GM12872 (cell line): Measurements from ENCODE around the gene PNLDC1.

ENCODE experiments used
- TF ChIP-seq, protein P1 (sequence below): IDR thresholded peaks from 3 replicates; pipeline ENCODE4 v1.5.1; 2011; ENCODE audit warnings: low read depth, mild to moderate bottlenecking, low read length, moderate library complexity; ENCODE audit not compliant: insufficient read depth

The PNLDC1 gene, protein sequence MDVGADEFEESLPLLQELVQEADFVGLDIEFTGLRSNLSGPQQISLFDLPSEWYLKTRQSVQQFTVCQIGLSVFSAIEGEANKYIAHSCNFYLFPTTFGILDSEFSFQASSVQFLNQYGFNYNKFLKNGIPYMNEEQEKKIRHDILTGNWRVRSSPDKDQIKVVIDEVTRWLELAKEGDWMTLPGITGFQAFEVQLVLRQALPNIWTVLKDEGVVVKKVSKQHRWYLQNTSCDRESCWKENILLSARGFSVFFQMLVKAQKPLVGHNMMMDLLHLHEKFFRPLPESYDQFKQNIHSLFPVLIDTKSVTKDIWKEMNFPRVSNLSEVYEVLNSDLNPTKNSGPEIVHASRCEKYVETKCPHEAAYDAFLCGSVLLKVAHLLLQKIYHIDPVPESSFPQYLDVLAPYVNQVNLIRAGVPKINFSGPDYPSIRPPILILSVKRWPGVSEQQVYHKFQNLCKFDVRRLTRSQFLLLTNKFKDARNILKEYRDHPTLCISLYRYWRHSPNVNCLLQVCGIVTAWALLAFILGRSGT

DNA sequence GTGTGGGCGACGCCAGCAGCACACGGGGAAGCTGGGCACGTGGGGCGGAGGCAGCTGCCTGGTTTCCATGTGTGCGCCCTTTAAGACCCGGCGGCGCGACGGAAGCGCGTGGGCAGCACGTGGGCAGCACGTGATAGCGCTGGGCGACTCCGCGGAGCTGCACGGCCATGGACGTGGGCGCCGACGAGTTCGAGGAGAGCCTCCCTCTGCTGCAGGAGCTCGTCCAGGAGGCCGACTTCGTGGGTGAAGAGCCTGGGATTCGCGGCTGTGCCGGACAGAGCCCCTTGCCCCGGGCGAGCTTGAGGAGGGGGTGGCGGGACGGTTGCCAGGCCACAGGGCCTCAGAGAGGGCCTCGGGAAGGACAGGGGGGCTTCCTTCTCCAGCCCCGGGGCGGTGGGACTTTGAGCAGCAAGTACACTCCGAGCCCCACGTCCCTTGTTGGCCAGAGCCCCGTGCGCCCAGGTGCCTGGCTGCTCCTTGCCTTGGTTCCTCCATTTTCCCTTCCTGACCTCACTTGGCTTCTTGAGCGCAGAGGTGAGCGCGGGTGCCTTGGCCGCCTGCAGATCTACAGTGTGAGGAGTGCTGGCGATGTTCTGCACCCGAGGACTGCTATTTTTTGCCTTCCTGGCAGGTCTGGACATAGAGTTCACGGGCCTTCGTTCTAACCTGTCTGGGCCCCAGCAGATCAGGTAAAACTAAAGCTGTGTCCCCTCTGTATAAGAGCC lies at the start of gene PNLDC1:
TSS of gene PNLDC1 (plus strand) at position 136 of the 725 bp plus-strand sequence. CDS start at position 168, 32 bp downstream.
- TF ChIP-seq, protein P1, sequence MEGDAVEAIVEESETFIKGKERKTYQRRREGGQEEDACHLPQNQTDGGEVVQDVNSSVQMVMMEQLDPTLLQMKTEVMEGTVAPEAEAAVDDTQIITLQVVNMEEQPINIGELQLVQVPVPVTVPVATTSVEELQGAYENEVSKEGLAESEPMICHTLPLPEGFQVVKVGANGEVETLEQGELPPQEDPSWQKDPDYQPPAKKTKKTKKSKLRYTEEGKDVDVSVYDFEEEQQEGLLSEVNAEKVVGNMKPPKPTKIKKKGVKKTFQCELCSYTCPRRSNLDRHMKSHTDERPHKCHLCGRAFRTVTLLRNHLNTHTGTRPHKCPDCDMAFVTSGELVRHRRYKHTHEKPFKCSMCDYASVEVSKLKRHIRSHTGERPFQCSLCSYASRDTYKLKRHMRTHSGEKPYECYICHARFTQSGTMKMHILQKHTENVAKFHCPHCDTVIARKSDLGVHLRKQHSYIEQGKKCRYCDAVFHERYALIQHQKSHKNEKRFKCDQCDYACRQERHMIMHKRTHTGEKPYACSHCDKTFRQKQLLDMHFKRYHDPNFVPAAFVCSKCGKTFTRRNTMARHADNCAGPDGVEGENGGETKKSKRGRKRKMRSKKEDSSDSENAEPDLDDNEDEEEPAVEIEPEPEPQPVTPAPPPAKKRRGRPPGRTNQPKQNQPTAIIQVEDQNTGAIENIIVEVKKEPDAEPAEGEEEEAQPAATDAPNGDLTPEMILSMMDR, result no peak

DNA sequence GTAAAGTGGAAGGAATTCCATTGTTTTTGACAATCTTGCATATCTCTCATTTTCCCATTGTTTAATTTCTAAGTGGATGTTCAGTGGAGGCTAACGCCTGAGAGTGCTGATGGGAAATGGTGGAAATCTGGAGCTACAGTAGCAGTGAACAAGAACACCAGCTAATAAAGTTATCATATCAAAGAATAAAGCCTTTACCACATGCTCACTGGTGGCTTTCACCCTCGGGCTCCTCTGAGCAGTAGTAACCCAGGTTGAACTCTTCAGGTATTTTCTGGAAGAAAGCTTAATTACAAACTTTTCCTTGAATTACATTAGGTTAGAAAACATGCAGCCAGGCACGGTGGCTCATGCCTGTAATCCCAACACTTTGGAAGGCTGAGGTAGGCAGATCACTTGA lies 48.6 kb upstream of the PNLDC1 start:
- TF ChIP-seq, protein P1, result no peak

DNA sequence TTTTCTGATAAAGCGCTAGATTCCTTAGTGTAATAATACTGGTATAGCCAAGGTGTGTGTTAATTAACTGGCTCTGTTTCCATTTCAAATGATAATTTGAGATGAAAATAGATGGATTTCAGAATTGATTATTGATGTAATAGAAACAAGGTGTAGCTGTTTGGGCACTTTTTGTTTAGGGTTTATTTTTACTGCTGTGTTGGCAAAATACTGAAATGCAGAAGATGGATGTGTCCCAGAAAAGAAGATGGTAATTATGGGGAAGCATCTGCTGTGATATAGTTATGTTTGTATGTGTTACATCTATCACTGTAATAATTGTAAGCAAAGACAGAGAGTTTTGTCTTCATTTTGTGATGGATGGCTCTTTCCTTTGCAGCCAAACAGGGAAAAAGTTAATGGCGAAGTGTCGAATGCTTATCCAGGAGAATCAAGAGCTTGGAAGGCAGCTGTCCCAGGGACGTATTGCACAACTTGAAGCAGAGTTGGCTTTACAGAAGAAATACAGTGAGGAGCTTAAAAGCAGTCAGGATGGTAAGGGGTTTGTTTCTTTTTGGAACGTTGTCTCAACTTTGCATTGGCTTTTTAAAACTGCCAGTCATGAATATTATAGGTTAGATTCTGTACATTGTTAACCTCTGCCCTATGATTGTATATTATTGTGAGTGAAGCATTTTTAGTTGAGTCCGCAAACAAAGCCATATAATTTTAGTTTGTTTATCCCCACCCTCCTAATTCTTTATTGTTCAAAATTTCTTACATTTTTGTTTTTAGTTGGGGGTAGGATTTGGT lies 46.8 kb upstream of the PNLDC1 start:
- TF ChIP-seq, protein P1, result no peak

DNA sequence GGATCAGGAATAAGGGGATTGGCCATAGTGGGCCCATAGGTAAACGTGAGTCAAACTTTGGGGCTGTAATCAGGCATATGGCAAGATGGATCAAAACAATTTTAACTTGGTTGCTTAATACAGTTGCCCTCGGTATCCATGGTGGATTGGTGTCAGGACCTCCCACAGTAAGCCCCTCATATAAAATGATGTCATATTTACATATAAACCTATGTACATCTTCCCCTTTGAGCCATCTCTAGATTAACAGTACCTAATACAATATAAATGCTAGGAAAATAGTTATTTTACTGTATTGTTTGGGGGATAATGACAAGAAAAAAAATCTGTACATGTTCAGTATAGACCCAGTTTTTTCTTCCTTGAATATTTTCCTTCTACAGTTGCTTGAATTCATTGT lies 45.7 kb upstream of the PNLDC1 start:
- TF ChIP-seq, protein P1, result no peak

DNA sequence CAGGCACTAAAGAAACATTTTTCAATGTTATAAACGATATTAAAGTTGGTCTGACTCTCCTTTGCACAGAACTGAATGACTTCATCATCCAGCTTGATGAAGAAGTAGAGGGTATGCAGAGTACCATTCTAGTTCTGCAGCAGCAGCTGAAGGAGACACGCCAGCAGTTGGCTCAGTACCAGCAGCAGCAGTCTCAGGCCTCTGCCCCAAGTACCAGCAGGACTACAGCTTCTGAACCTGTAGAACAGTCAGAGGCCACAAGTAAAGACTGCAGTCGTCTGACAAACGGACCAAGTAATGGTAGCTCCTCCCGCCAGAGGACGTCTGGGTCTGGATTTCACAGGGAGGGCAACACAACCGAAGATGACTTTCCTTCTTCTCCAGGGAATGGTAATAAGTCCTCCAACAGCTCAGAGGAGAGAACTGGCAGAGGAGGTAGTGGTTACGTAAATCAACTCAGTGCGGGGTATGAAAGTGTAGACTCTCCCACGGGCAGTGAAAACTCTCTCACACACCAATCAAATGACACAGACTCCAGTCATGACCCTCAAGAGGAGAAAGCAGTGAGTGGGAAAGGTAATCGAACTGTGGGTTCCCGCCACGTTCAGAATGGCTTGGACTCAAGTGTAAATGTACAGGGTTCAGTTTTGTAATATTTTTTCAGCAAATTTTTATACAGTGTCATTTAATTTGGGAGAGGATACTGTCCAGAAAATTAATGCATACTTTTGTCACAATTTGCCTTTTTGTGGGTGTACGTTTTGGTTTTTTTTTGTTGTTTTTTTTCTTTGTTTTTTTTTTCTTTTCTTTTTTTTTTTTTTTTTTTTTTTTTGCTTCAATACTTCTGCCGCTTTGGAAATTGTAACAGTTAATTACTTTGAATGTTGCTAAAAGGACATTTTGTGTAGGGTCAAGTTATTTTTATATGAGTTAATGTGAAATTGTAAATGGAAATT lies 44.8 kb upstream of the PNLDC1 start:
- TF ChIP-seq, protein P1, result no peak

DNA sequence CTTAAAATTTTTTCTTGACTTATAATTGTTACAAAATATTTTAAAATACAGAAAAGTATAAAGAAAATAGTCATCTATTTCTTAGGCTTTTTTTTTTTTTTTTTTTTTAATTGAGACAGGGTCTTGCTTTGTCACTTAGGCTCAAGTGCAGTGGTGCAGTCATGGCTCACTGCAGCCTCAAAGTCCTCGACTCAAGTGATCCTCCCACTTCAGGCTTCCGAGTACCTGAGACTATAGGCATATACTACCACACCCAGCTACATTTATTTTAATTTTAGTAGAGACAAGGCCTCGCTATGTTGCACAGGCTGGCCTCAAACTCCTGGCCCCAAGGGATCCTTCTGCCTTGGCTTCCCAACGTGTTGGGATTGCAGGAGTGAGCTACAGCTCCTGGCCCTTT lies 43.6 kb upstream of the PNLDC1 start:
- TF ChIP-seq, protein P1, result no peak
